ENCODE data around the gene PSENEN.

Gene PSENEN

GRCh38 chr19:35784503-35785338 is 39.3 kb downstream of the PSENEN start:
- TF ChIP-seq CTCF (IDR thresholded peaks at IDR 0.05; ENCODE audit: insufficient read depth, low read length, poor library complexity, severe bottlenecking): no peak
- no peak overlapping the region for H3K4me3 ChIP-seq (replicated peaks; ENCODE audit: low read depth, low read length)
- no peaks in the 10 kb centered on the region for H3K27me3 ChIP-seq (replicated peaks; ENCODE audit: control insufficient read depth, insufficient read depth, low read length)
- H3K36me3 ChIP-seq (ENCODE audit: control insufficient read depth, insufficient read depth, low read length): no peaks in the 10 kb centered on the region; the same call in 1 of the 2 replicates
- DNase-seq (ENCODE audit: extremely low read depth, insufficient read length): no peak

- H3K36me3 ChIP-seq (ENCODE audit: control insufficient read depth, insufficient read depth, low read length): no peaks in the 10 kb centered on the region; the same call in 1 of the 2 replicates
- no peak for TF ChIP-seq CTCF (IDR thresholded peaks at IDR 0.05; ENCODE audit: insufficient read depth, low read length, poor library complexity, severe bottlenecking)
- no peak overlapping the region for H3K4me3 ChIP-seq (replicated peaks; ENCODE audit: low read depth, low read length)
- H3K27me3 ChIP-seq (replicated peaks; ENCODE audit: control insufficient read depth, insufficient read depth, low read length): no peaks in the 10 kb centered on the region
- DNase-seq (ENCODE audit: extremely low read depth, insufficient read length): no peak
Observed at GRCh38 chr19:35785339-35785627, 39.8 kb downstream of the PSENEN start.

- H3K36me3 ChIP-seq (ENCODE audit: control insufficient read depth, insufficient read depth, low read length): no peaks in the 10 kb centered on the region; the same call in 1 of the 2 replicates
- TF ChIP-seq CTCF (IDR thresholded peaks at IDR 0.05; ENCODE audit: insufficient read depth, low read length, poor library complexity, severe bottlenecking): no peak
- H3K4me3 ChIP-seq (replicated peaks; ENCODE audit: low read depth, low read length): no peak overlapping the region
- no peak for DNase-seq (ENCODE audit: extremely low read depth, insufficient read length)
- no peaks in the 10 kb centered on the region for H3K27me3 ChIP-seq (replicated peaks; ENCODE audit: control insufficient read depth, insufficient read depth, low read length)
Observed at GRCh38 chr19:35786299-35787160, 41.1 kb downstream of the PSENEN start.

GRCh38 chr19:35787227-35787799 is 41.9 kb downstream of the PSENEN start:
- H3K36me3 ChIP-seq (ENCODE audit: control insufficient read depth, insufficient read depth, low read length): no peaks in the 10 kb centered on the region

More at GRCh38 chr19:35787227-35787799, 41.9 kb downstream of the PSENEN start:
- no peak for TF ChIP-seq CTCF (IDR thresholded peaks at IDR 0.05; ENCODE audit: insufficient read depth, low read length, poor library complexity, severe bottlenecking)
- no peak for DNase-seq (ENCODE audit: extremely low read depth, insufficient read length)
- H3K4me3 ChIP-seq (replicated peaks; ENCODE audit: low read depth, low read length): no peak overlapping the region
- no peaks in the 10 kb centered on the region for H3K27me3 ChIP-seq (replicated peaks; ENCODE audit: control insufficient read depth, insufficient read depth, low read length)
